ENCODE measurements around the gene C12orf76.

C12orf76 gene

GRCh38 chr12:110015132-110015531, 33.2 kb downstream of the C12orf76 start:
- DNase-seq = peak; percentile 49

- peak; percentile 40 for DNase-seq
Observed at GRCh38 chr12:110012659-110013058, 35.7 kb downstream of the C12orf76 start.

- DNase-seq = peak; percentile 40
Observed at GRCh38 chr12:110012137-110012536, 36.2 kb downstream of the C12orf76 start.

- DNase-seq = peak; percentile 54
Observed at GRCh38 chr12:110010853-110011723, 37.2 kb downstream of the C12orf76 start.

GRCh38 chr12:110008681-110009398, 39.5 kb downstream of the C12orf76 start:
- DNase-seq = peak; percentile 57

DNA sequence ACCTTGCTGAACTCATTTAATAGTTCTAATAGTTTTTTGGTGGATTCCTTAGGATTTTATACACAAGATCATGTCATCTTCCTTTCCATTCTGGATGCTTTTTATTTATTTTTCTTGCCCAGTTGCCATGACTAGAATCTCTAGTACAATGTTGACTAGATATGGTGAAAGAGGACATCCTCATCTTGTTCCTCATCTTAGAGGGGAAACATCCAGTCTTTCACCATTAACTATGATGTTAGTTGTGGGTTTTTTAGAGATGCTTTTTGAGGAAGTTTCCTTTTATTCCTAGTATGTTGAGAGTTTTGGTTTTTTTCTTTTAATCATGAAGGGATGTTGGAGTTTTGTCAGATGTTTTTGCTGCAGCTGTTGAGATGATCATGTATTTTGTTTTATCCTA, 40.4 kb downstream of the C12orf76 start:
- no peak for DNase-seq

- DNase-seq = peak; percentile 9
Observed at GRCh38 chr12:110006115-110006514, 42.2 kb downstream of the C12orf76 start.

- peak; percentile 26 for DNase-seq
Observed at GRCh38 chr12:110005319-110005973, 42.9 kb downstream of the C12orf76 start.

GRCh38 chr12:110004598-110004997, 43.7 kb downstream of the C12orf76 start:
- DNase-seq = peak; percentile 9

DNA sequence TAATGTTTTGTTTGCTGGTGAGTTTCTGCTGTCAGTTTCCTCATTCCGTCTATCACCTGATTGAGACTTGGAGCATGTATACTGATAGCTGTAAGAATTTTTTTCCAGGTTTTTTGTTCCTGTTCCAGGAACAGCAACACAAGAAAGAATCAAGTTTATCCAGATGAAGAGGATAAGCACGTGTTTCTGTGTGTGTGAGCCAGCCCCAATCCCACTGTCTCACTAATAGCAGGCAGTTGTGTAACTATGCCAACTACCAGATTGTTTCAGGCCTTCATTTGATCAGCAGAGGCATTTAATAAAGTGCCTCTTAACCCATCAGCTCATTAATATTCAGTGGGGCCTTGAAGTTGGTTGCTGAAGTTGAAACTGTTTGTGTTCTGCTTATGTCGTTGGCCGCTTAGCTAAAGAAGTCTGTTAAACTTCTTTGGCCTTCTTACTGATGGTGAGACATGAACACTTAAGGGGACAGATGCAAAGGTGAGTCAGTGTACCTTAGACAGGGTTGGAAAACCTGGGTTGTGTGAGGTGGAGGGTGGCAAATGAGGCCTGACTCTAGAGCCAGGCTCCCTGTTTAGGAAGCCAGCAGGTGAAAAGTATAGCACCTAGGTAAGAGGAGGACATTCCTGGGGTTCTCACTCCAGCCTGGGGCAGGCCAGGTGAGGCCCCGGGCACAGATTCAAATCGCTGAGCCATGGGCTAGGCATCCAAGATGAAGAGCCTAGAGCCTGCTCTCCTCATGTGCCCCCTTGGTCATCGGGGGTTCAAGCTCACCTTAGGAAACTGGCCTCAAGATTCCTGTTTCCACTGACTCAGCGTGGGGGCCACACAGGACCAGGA, 45.4 kb downstream of the C12orf76 start:
- DNase-seq = peak; percentile 53

DNA sequence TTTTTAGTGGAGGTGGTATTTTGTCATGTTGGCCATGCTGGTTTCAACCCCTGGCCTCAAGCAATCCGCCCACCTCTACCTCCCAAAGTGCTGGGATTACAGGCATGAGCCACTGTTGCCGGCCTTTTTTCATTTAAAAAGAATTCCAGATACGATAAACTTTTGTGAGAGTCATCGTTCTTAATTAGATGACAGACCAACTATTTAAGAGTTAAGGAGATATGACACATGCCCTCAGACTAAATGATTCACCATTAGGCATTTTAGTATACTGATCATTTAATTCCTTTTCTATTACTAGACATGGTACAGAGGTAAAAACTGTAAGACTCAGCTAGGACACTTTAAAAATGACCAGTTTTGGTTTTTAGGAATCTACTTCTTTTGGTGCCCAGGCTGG, 46.7 kb downstream of the C12orf76 start:
- DNase-seq = peak; percentile 15

GRCh38 chr12:109999983-110000505, 48.3 kb downstream of the C12orf76 start:
- DNase-seq = no peak

GRCh38 chr12:109999649-109999971, 48.7 kb downstream of the C12orf76 start:
- DNase-seq = no peak

DNA sequence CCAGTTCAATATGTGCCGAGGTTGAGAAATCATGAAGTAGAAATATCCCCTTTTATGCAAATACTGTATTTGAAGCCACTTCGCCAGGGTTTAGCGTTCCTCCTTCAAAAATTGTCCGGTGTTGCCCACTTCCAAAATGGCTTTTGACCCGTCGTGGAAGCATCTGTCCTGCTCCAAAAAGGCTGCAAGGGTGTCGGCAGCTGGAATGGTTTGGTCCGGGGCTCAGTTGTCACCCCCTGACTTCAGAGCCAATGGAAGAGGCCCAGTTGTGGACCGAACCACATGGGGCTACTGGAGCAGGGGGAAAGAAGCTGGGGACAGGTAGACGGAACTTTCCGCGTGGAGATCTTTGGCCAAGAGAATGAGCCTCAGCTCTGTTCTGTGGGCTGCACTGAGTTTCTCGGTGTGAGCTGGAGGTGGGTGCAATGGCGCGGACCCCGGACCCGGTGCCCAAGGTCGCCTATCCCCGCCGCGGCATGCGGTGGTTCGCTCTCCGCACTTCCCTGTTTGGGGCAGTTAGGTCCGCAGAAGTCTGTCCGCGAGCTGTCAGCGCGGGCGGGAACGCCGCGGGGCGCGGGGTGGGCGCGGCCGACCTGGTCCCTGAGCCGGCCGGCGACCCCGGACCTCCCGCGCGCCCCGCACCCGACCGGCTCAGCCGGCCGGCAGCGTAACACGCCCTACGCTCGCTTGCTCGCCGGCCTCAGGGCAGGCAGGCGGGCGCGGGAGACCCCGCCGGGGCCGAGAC, 49.2 kb downstream of the C12orf76 start, which contains the start of gene ANKRD13A:
TSS of gene ANKRD13A (plus strand) at position 527 of the 745 bp plus-strand sequence. CDS start 259 bp downstream, outside the sequence.
- peak; percentile 95 for DNase-seq

DNA sequence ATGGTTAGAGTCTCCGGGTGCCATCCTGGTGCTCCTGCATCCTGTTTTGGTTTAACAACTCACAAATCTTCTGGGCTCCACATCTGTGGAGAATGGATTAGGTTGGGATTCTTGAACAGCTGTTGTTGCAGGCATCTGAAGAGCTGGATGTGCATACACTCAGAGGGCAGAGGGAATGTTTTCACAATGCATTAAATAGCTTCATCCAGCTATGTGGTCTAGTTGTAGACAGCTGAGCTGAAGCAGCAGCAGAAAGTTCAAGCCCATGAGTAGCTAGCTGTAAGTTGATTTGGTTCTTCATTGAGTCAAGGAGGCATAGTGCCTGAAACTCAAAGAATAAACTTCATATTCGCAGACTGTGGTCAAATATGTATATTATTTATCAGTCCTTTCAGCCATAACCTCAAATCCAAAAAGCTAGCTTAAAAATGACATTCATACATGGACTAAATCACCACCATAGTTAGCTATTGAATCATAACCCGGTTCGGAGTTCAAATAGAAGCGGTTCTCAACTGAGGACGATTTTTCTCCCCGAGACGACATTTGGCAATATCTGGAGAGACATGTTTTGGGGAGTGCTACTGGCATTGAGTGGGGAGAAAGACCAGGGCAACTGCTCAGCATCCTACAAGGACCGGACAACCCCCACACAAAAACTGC, 50.0 kb downstream of the C12orf76 start:
- peak; percentile 43 for DNase-seq

DNA sequence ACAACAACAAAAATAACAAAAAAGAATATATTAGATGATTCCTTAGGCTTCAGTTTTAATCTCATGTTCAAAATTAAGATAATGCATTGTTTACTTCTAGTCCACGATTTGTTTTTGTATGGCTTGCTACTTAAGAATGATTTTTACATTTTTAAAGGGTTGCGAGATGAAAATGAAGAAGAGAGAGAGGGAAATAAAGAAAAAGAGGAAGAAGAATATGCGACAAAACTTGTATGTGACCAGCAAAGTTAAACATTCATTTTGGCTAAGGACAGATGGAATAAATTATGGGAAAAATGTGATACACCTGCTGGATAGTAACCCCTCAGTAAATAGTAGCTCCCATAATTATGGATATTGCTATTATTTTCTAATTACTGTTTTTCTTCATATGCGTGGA, 50.9 kb downstream of the C12orf76 start:
- DNase-seq = no peak

DNA sequence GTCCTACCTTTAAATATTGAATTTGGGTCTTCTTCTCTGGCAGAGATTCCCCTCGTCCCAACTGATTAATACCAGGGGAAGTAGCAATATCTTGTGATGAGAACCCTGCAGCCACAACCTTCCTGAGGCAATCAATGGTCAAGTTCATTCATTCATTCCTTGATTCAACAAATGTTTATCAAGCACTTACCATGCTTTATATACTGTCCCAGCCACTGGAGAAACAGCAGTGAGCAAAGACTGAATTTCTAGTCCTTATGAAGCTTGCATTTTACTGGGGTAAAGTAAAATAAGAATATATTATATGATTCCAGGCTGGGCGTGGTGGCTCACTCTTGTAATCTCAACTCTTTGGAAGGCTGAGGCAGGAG, 51.9 kb downstream of the C12orf76 start:
- no peak for DNase-seq

- peak; percentile 93 for DNase-seq
Observed at GRCh38 chr12:109995686-109996482, 52.4 kb downstream of the C12orf76 start, which contains the start of gene GIT2. TSS of gene GIT2 (minus strand) at chr12:109996368. CDS start at chr12:109996224, 144 bp downstream.

DNA sequence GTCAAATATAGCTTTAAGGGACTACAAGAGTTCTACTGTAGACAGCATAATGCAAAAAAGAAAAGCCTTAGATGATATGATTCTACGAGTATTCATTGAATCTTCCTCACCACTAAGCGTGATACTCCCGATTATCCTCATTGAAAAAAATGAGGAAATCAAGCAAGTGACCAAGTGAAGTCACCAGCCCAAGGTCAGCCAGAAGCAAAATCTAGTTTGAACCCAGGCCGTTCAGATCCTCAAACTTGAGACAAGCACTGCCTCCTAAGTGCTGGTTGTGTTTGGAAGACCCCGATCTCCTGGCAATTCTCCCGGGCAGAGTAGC, 53.0 kb downstream of the C12orf76 start:
- no peak for DNase-seq

All from activated CD8-positive, alpha-beta memory T cell treated with anti-CD3 and anti-CD28 coated beads for 24 hours (primary cell).